ENCODE data around the gene GAB2.
A peak's percentile ranks its signal among the peaks of the same experiment; 100 is the strongest.

DNA sequence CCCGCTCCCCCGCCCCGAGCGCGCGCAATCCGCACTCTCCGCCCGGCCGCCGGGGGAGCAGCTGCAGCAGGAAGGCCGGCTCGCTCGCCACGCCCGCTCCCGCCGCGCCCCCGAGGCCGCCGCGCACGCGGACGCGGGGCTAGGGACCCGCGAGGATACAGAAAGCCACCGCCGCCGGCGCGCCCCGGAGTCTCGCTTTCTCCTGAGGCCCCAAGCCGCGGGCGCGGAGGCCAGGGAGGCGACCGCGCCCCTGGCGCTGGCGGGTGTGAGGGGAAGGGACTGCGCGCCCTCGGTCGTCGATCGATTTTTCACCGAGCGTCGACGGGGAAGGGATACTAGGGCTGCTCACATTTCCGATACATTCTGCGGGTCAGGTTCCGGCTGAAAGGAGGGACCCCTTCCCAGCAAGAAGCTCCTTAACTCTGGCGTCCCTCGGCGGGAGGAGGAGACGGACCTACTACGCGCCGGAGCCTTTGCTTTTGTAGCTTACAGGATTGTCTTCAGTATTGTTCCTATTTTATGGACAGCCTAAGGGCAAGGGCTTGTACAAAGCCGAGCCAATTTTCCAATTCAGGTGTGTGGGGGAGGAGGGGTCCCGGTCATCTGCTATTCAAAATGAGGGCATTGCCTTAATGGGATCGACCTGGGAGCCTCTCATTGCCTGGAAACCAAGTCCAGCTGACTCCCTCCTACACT lies 416 bp upstream of the GAB2 start:
- TF ChIP-seq, protein P1, sequence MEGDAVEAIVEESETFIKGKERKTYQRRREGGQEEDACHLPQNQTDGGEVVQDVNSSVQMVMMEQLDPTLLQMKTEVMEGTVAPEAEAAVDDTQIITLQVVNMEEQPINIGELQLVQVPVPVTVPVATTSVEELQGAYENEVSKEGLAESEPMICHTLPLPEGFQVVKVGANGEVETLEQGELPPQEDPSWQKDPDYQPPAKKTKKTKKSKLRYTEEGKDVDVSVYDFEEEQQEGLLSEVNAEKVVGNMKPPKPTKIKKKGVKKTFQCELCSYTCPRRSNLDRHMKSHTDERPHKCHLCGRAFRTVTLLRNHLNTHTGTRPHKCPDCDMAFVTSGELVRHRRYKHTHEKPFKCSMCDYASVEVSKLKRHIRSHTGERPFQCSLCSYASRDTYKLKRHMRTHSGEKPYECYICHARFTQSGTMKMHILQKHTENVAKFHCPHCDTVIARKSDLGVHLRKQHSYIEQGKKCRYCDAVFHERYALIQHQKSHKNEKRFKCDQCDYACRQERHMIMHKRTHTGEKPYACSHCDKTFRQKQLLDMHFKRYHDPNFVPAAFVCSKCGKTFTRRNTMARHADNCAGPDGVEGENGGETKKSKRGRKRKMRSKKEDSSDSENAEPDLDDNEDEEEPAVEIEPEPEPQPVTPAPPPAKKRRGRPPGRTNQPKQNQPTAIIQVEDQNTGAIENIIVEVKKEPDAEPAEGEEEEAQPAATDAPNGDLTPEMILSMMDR (IDR thresholded peaks at IDR 0.05), result peak in 2 of 3 donors; percentile 54 to 68
- TF ChIP-seq POLR2A (IDR thresholded peaks at IDR 0.05) (peak; percentile 76), EP300 (IDR thresholded peaks at IDR 0.05) (no peak)
